ENCODE results near the gene RGS7.
"Not testable (repeated sequence)": the region's sequence is repeated elsewhere in the genome, so short reads cannot be mapped to it uniquely, and the experiment has no call there.

RGS7 gene

GRCh38 chr1:240976685-240977084 is 380.3 kb downstream of the RGS7 start:
- no peak for DNase-seq (ENCODE audit: low read depth)

GRCh38 chr1:240973875-240974274 is 383.1 kb downstream of the RGS7 start:
- no peak for DNase-seq (ENCODE audit: low read depth)

GRCh38 chr1:240972059-240972458 is 384.9 kb downstream of the RGS7 start:
- not testable (repeated sequence) for DNase-seq (ENCODE audit: low read depth)

- no peak for DNase-seq (ENCODE audit: low read depth)
These were observed 386.8 kb downstream of the RGS7 start for GRCh38 chr1:240970253-240970652.

GRCh38 chr1:240968864-240969263 is 388.1 kb downstream of the RGS7 start:
- no peak for DNase-seq (ENCODE audit: low read depth)

- DNase-seq (ENCODE audit: low read depth) = no peak
These were observed 389.8 kb downstream of the RGS7 start for GRCh38 chr1:240967070-240967724.

- DNase-seq (ENCODE audit: low read depth) = no peak
These were observed 391.4 kb downstream of the RGS7 start for GRCh38 chr1:240965581-240966091.

GRCh38 chr1:240962086-240962485 is 394.9 kb downstream of the RGS7 start:
- no peak for DNase-seq (ENCODE audit: low read depth)

GRCh38 chr1:240956424-240956823 is 400.6 kb downstream of the RGS7 start:
- DNase-seq (ENCODE audit: low read depth) = no peak

GRCh38 chr1:240956020-240956419 is 401.0 kb downstream of the RGS7 start:
- no peak for DNase-seq (ENCODE audit: low read depth)

GRCh38 chr1:240947438-240948224 is 409.4 kb downstream of the RGS7 start:
- DNase-seq (ENCODE audit: low read depth) = no peak

GRCh38 chr1:240946926-240947325 is 410.1 kb downstream of the RGS7 start:
- DNase-seq (ENCODE audit: low read depth) = no peak

- DNase-seq (ENCODE audit: low read depth) = no peak
These were observed 414.1 kb downstream of the RGS7 start for GRCh38 chr1:240942901-240943300.

- no peak for DNase-seq (ENCODE audit: low read depth)
These were observed 415.2 kb downstream of the RGS7 start for GRCh38 chr1:240941701-240942370.

- no peak for DNase-seq (ENCODE audit: low read depth)
These were observed 419.9 kb downstream of the RGS7 start for GRCh38 chr1:240936911-240937668.

- DNase-seq (ENCODE audit: low read depth) = no peak
These were observed 421.1 kb downstream of the RGS7 start for GRCh38 chr1:240935920-240936319.

GRCh38 chr1:240931031-240931430 is 426.0 kb downstream of the RGS7 start:
- DNase-seq (ENCODE audit: low read depth) = no peak

GRCh38 chr1:240928265-240928664 is 428.7 kb downstream of the RGS7 start:
- no peak for DNase-seq (ENCODE audit: low read depth)

GRCh38 chr1:240927821-240928220 is 429.2 kb downstream of the RGS7 start:
- DNase-seq (ENCODE audit: low read depth) = no peak

- no peak for DNase-seq (ENCODE audit: low read depth)
These were observed 431.7 kb downstream of the RGS7 start for GRCh38 chr1:240925273-240925672.

- DNase-seq (ENCODE audit: low read depth) = no peak
These were observed 439.0 kb downstream of the RGS7 start for GRCh38 chr1:240917976-240918375.

GRCh38 chr1:240914506-240914905 is 442.5 kb downstream of the RGS7 start:
- no peak for DNase-seq (ENCODE audit: low read depth)
